Stimulated activated CD8-positive, alpha-beta memory T cell treated with anti-CD3 and anti-CD28 coated beads, Interleukin-12 subunit alpha, Interleukin-12 subunit beta, amount 100 ng/mL, for 24 hours (primary cell): ENCODE results near the gene PRDM8.

Source experiments
- DNase-seq: peaks from one replicate; pipeline ENCODE4 v3.0.0-alpha.2; 2020; ENCODE audit errors: extremely low read depth

PRDM8 gene

DNA sequence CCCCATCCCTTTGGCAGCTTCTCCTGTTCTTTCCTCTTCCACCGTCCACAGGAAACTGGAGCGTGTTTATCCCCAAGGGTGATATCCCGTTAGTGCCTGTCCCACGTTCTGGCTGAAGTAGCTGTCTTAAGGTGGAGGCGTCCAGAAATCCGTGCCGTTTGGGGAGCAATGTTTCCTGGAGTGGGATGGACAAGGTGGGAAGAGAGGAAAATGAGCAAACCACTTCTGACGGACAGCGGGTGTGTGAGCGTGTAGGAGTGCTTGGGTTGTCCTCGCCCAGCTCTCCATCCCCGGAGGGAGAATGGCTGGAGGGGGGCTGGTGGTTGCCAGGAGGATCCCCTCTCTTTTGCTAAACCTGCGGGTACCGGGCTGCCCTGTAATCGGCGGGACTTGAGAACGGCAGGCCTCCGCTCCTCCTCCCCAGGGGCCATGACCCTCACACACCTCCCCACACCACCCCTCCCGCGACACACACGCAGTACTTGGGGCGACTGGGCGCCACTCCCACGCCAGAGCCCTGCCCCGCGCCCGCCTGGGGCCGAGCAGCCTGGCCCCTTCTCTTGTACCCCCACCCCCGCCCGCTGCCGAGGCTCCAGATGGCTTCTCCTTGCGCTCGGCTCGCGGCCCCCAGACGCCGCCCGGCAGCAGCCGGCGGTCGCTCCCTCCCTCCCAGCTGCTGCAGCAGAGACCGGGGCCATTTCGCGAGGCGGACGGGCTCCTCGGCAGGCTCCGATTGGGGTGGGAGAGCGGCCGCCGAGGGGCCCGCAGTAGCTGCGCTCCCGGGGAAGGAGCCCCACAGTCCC, 13.9 kb upstream of the PRDM8 start:
- no peak for DNase-seq

DNA sequence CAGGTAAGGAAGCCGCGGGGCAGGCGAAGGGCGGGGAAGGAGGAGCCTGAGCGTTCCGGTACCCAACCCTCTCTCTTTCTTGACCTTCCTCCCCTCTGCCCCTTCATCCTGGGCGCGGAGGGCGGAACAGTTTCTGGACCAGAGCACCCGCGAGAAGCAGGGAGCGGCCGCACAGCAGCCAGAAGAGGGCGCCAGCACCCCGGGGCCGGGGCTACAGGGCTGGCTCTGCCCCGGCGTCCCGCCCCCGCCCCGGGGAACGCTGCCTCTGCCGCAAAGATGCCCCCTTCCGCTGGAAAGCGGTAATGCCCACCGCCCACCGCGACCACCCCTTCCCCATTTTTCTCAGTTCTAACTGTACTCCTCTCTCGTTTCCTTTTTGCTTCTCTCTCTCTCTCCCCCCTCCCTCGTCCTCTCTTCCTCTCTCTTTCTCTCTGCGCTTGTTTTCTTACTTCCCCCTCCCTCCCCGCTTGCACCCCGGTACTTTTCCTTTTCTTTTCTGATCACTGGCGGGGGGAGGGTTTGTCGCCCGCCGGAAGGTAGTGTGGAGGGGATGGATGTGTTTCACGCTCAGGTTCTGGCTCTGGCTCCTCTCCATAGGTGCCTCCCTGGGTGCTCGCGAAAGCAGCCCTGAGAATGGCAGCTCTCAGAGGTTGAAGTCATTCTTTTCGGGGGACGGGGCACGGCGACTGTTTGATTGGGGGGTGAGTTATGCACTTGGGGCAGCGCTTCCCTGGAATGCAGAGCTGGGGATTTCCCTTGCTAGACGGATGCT, 13.1 kb upstream of the PRDM8 start:
- peak; percentile 74 for DNase-seq

DNA sequence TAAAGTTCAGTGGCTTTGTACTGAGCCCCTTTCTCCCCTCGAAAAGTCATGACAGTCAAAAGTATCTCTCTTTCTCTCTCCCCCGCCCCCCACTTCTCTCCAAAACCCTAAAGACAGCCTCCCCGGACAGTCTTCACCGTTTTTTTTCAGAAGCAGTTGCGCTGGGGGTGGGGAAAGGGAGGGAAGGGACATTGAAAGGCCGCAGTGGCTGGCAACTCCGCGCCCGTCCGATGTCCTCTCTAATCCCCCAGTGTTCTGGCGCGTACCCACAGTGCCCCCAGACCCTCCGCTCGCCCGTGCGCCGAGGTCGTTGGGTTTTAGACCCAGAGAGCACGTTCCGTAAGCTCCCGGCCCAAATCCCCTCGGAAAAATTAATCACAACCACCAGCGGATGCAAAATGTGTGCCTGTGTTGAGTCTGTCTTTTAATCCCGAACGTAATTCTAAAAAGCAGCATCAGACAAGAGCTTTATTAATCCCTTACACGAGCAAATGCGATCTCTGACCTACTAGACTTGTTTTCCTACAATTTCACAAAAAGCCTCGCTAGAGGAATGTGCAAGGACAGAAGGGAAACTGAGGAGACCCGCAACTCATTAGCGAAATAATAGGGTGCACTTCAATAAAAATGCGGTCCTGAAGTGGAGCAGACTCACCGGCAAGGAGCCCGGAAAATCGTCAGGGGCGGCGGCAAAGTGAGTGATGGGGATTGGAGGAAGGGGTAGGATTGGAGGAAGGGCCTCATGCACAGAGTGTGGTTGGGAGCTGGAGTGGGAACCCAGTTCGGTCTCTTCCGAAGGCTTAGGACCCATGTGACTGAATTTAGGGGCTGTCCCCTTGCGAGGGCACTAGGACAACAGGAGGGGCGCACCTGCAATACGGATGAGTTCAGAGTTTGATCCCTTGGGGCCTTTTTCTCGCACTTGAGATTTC, 12.2 kb upstream of the PRDM8 start:
- DNase-seq, result no peak

- no peak for DNase-seq
Measured at GRCh38 chr4:80185787-80186548, 11.3 kb upstream of the PRDM8 start.

- no peak for DNase-seq
Measured at GRCh38 chr4:80186676-80187075, 10.6 kb upstream of the PRDM8 start.

DNA sequence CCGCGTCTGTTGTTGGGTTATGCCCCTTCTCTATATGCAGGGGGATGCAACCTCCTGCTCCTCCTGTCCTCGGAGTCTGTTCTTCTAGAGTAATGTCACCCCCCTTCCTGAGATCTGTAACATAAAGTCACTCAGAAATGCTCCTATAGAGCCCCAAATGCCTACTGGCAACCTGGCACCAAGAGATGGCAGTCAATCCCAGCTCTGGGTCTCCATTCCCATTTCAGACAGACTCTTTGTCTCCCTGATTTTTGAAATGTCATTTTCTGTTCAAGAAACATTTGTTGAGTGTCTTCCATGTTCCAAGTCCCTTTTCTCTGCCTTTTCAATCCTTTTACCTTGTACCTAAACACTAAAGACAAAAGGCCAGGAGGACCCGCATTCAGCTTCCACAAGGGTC, 9.6 kb upstream of the PRDM8 start:
- no peak for DNase-seq

GRCh38 chr4:80188457-80188800, 8.9 kb upstream of the PRDM8 start:
- DNase-seq, result no peak

- DNase-seq, result no peak
Measured at GRCh38 chr4:80188801-80189458, 8.4 kb upstream of the PRDM8 start.

GRCh38 chr4:80189581-80189955, 7.7 kb upstream of the PRDM8 start:
- DNase-seq, result no peak

DNA sequence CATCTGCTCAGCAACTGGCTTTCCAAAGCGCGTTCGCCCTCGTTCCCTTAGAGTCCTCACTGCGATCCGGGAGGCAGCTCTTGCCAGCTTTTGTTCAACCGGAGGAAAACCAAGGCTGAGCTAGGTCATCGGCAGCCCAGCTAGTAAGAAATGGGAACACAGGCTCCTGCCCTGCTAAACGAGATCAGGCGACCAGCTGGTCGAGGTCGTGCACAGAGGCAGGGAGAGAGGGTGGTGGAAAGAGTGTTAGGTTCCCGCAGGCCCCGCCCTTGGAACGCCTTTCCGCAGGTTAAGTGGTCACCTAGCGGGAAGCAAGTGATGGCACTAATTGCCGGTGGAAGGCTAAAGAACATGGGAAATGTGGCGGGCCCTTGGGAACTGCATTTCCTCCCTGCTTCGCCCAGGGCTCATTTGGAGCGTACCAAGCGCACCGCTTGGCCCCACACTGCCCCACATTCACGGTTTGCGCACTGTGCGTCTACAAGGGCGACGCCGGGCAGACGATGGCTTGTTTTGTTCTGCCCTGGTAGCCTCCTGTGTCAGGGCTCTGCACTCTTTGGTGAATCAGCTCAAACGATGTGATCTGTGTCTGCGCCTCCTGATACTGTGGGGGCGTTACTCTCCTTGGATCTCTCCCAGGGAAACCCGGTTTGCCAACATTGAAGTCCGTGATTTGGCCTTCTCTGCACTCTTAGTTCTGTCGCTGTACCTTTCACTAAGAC, 7.2 kb upstream of the PRDM8 start:
- DNase-seq, result no peak

DNA sequence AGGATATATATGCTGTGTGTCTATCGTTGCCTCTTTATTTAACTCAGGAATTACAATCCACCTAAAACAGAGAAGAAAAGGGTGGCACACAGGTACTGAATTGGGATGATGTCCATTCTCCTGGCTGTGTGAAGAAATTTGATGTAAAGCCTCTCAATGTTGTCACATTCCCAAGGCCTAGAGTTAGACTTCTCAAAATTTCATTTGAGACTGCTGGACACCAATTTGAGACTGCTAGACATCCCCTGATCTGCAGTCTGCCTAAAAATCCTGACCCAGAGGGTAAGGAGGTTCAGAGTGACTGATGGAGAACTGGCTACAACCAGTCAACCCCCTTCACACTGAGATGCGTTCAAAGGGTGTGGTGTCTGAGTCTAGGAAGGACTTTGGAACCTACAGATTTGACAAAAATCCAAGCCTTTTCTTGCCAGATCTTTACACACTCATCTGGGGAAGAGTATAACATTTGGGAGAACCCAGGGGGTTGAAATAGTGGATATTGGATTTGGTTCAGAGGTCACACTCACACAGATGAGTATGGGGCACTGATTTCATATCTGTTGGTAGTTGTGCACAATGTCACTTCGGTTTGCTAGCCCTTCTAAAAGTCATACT, 4.9 kb upstream of the PRDM8 start:
- DNase-seq, result no peak

- DNase-seq, result no peak
Measured at GRCh38 chr4:80192937-80193336, 4.4 kb upstream of the PRDM8 start.

DNA sequence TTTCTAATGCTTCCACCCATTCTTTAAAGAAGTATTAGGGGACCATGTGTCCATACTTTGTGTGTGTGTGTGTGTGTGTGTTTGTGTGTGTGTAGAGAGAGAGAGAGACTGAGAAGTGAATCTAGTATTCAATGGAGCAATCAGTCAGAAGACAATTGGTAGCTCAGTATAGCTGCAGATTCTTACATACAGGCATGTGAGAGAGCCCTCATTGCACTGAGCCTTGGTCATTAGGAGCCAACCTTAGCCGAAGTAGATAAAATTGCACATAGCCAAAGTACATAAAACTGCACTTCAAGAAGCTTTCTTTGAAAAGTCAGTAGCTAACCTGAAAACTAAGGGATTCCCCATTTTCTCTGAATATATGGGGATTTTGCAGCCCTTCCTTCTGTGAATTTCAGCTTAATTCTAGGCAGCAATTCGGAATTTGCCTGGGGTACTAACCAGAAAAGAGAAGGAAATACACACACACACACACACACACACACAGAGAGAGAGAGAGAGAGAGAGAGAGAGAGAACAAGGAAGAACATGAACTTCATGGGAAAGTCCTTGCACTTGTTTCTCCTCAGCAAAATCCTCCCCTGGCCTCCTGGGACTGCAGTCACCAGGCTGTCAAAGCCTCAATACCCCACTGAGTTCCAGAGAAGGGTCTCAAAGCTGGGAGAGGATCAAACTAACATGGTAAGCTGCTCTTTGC, 1.7 kb upstream of the PRDM8 start:
- DNase-seq, result no peak

DNA sequence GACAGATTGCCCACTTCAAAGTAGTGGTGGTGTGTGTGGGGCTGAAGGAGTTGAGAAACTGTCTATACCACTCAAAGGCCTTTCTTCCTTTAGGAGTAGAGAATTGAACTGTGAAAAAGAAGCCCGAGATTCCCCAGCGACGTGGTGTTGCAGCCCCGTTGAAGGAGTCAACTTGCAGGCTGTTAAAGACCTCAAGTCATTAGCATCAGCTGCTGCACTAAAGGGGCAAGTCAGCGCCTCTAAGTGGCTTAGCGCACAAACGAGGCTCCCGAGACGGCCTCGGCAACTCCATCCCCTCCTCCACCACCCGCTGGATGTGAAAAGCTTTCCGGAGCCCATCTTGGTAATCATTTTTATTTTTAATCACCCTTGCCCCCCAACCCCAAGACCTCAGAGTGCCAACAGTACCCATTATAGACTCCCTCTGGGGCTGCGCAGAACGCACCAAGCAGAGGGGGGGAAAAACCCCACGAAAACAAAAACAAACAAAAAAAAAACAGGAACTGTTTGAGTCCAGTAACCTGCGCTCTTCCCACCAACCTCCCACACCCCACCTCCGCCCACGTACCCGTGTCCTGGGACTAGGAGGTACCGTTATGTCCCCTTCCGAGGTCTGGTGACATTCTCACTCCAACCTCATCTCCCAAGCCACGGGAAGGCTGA, 913 bp upstream of the PRDM8 start:
- DNase-seq, result no peak

DNA sequence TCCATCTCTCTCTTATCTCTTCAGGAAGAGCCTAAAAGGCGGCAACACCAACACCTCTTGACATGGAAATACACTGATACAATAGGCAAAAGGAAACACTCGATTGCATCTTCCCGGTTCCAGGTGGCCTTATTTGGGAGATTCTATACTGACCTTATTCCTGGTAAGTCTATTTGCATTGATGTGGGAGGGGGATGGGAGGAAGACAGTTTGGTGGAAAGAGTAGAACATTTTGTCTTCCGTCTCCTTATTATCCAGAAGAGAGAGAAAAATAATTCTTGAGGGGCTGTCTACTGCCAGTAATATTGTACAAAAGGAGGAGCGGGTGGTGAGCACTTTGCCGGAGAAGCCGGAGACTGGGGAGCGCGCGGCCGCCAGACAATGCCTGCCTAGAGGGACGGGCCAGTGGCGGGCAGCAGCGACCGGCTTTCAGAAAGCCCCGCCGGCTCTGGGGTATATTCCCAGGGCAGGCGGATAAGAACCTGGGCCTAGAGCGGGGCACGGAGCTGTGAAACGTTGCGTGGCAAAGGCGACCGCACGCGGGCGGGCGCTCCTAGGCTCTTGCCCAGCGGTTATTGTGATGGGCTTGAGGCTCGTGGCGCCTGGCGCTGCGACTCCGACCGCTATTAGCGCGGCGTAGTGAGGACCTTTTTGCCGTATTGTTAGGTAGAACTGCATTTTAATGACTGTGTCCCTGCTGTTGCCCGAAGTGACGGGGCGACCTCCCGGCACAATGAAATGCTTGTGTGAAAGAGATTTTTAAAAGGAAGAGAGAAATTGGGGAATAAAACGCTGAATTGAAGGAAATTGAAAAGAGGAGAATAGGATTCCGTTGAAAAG, 518 bp downstream of the PRDM8 start:
- DNase-seq, result no peak

DNA sequence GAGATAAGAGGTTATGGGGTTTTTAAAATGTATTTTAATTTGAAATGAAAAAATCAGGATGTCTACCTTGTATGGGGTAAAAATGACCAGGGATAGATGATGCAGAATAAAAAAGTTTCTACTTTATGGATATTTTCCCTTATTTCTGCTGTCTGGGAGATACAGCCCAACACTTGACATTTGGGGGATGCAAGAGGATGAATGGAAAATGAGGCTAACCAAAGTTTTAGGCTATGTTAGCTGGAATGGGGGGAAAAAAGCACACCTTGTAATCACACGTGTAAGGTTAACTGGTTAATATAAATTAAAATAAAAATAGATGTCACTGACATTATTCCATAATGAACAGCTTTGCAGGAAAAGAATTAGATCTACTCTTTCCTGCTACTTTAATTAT, 1.1 kb downstream of the PRDM8 start:
- no peak for DNase-seq

DNA sequence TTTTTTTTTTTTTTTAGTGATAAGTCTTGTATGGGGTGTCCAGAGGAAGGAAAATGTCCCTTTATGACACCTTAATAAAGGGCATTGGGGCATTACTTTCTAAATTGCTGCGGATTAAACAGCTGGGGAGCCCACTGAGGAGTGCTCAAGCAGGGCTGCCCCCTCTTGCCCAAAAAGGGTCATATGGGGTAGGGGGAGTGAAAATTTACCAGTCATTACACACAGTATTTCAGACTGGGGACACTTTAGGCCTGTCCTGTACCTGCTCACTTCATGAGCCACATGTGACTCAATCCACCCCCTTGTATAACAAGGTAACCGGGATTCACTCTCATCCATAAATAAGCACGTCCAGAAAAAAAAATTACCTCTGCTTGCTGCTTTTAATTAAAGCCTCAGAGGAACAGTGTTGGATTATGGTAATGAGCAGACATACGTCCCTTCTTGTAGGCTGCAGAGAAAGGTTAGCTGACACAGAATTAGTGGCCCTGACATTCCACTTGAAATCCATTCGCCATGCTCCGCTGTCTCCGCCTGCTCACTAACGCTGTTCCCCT, 1.8 kb downstream of the PRDM8 start:
- DNase-seq, result no peak

DNA sequence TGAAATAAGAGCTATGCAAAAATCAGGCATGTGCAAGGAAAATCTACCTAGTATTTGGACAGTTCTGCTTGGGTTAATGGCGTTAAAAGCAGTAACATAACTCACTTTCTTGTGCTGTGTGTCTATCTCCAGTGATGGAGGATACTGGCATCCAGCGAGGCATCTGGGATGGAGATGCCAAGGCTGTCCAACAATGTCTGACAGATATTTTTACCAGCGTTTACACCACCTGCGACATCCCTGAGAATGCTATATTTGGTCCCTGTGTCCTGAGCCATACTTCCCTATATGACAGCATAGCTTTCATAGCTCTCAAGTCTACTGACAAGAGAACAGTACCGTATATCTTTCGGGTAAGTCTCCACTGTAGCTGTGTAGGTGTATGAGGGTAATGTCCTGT, 2.6 kb downstream of the PRDM8 start:
- no peak for DNase-seq
